ENCODE measurements around the gene VTI1A. TPM values are rescaled to one million over a fixed set of nuclear protein-coding genes. Genes with fewer than 3 reads are reported as not detected.

Gene VTI1A
- total and polyA plus RNA-seq, 8 donors = 7.3 to 20.2 (median 11.6) TPM

GRCh38 chr10:112678581-112678980 is 231.6 kb downstream of the VTI1A start:
- no peaks in the 10 kb centered on the region for H3K4me1 ChIP-seq
- FAIRE-seq = no peak
- no peak for DNase-seq
- no peaks in the 10 kb centered on the region for H3K9me3 ChIP-seq
- no peak for ATAC-seq
- WGBS, 2 donors = 85 to 87% methylated on average over 7 of the region's 7 CpGs
- intact Hi-C loops (cut with DNase I) = no loop called here
- no peaks in the 10 kb centered on the region for H3K36me3 ChIP-seq
- no peaks in the 10 kb centered on the region for H3K27me3 ChIP-seq
- H3K4me3 ChIP-seq = no peak overlapping the region
- TF ChIP-seq, protein P1, sequence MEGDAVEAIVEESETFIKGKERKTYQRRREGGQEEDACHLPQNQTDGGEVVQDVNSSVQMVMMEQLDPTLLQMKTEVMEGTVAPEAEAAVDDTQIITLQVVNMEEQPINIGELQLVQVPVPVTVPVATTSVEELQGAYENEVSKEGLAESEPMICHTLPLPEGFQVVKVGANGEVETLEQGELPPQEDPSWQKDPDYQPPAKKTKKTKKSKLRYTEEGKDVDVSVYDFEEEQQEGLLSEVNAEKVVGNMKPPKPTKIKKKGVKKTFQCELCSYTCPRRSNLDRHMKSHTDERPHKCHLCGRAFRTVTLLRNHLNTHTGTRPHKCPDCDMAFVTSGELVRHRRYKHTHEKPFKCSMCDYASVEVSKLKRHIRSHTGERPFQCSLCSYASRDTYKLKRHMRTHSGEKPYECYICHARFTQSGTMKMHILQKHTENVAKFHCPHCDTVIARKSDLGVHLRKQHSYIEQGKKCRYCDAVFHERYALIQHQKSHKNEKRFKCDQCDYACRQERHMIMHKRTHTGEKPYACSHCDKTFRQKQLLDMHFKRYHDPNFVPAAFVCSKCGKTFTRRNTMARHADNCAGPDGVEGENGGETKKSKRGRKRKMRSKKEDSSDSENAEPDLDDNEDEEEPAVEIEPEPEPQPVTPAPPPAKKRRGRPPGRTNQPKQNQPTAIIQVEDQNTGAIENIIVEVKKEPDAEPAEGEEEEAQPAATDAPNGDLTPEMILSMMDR (IDR thresholded peaks at IDR 0.05) = no peak
- H3K27ac ChIP-seq = no peak overlapping the region

DNA sequence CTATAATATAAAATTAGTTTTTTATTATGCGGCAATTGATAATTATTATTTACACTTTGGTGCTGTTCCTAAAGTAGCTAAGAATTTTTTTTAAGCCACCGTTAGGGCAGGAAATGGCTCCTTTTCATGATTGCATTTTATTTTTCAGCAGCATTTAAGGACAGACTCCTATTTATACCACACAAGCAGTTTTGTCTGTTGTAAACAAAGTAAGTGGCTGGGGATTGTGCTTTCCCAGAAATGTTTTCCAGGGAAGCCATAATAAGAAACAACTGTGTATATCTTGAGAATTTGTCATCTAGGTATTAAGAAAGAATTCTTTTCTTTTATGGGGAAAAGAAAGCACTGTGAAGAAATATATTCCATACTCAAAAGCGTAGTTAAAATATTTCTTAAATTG is 232.0 kb downstream of the VTI1A start:
- H3K4me1 ChIP-seq = no peaks in the 10 kb centered on the region
- H3K4me3 ChIP-seq = no peak overlapping the region
- no peaks in the 10 kb centered on the region for H3K9me3 ChIP-seq
- TF ChIP-seq, protein P1 (IDR thresholded peaks at IDR 0.05) = no peak
- no peaks in the 10 kb centered on the region for H3K27me3 ChIP-seq
- 91 to 93% methylated on average over 3 of the region's 3 CpGs for WGBS, 2 donors
- H3K36me3 ChIP-seq = no peaks in the 10 kb centered on the region
- FAIRE-seq (no peak), DNase-seq (no peak), ATAC-seq (no peak)
- H3K27ac ChIP-seq = no peak overlapping the region
- intact Hi-C loops (cut with DNase I) = no loop called here

DNA sequence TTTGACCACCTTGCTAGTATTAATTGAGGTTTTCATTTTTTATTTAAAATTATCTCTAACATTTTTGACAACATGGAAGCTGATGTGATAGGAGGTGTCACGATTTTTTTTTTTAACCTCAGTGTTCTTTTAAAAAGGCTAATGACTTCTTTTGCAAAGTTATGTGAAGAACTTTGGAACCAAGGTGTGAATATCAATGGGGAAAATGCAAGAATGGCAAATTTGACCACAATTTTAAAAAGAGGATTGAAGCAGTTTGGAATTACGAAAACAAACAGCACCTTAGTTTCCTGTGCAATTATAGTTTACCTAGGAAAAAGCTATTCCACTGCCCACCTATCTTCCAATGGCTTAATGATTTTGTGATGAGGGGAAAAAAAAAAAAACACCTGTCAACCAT is 232.4 kb downstream of the VTI1A start:
- Histone ChIP-seq H3K4me1 (no peaks in the 10 kb centered on the region), H3K27me3 (no peaks in the 10 kb centered on the region), H3K9me3 (no peaks in the 10 kb centered on the region), H3K27ac (no peak overlapping the region), H3K36me3 (no peaks in the 10 kb centered on the region), H3K4me3 (no peak overlapping the region)
- WGBS, 2 donors = 85 to 94% methylated on average over 2 of the region's 2 CpGs
- FAIRE-seq = no peak
- ATAC-seq = no peak
- intact Hi-C loops (cut with DNase I) = no loop called here
- DNase-seq = no peak
- TF ChIP-seq, protein P1 (IDR thresholded peaks at IDR 0.05) = no peak

GRCh38 chr10:112680586-112680985 is 233.6 kb downstream of the VTI1A start:
- no peaks in the 10 kb centered on the region for H3K4me1 ChIP-seq
- 97 to 100% methylated on average over 1 of the region's 1 CpG for WGBS, 2 donors
- DNase-seq = no peak
- H3K9me3 ChIP-seq = no peaks in the 10 kb centered on the region
- no peaks in the 10 kb centered on the region for H3K27me3 ChIP-seq
- no peak overlapping the region for H3K27ac ChIP-seq
- intact Hi-C loops (cut with DNase I) = no loop called here
- TF ChIP-seq, protein P1 (IDR thresholded peaks at IDR 0.05) = no peak
- H3K36me3 ChIP-seq = no peaks in the 10 kb centered on the region
- FAIRE-seq = no peak
- ATAC-seq = no peak
- H3K4me3 ChIP-seq = no peak overlapping the region

- FAIRE-seq (no peak), ATAC-seq (no peak), DNase-seq (no peak)
- intact Hi-C loops (cut with DNase I) = no loop called here
- 92% methylated on average over 4 of the region's 4 CpGs for WGBS, 2 donors
- Histone ChIP-seq H3K27me3 (no peaks in the 10 kb centered on the region), H3K9me3 (no peaks in the 10 kb centered on the region), H3K27ac (no peak overlapping the region), H3K4me1 (no peaks in the 10 kb centered on the region), H3K36me3 (no peaks in the 10 kb centered on the region), H3K4me3 (no peak overlapping the region)
- TF ChIP-seq, protein P1 (IDR thresholded peaks at IDR 0.05) = no peak
These were observed 240.6 kb downstream of the VTI1A start for GRCh38 chr10:112687647-112688046.

All from pancreas (tissue), 10 donors.